Naive B cell (primary cell): ENCODE measurements around the gene INSRR. TPM values are rescaled to one million over a fixed set of nuclear protein-coding genes. Genes with fewer than 3 reads are reported as not detected.

Experiments used
- ATAC-seq, 2 donors: fragments of 150-1000 bp; cut with Tn5 transposase; 2 replicates each; pipeline ENCODE4 v1.10.0; 2021; ENCODE audit warnings: low read depth in 2 of 2, mild to moderate bottlenecking in 2 of 2, moderate library complexity in 2 of 2
- DNase-seq: peaks from one replicate; pipeline ENCODE4 v3.0.0; 2022
- H3K27ac Mint-ChIP-seq, 6 donors: one replicate each; pipeline ENCODE4 v1.8.0; 2020 to 2022; ENCODE audit warnings: mild to moderate bottlenecking in 6 of 6, mixed read lengths in 6 of 6, moderate library complexity in 5 of 6, inconsistent platforms in 2 of 6
- H3K27me3 Mint-ChIP-seq, 3 donors: one replicate each; pipeline ENCODE4 v1.8.0; 2021 to 2022; ENCODE audit warnings: mixed read lengths in 3 of 3, mild to moderate bottlenecking in 1 of 3
- H3K36me3 Mint-ChIP-seq, 2 donors: one replicate each; pipeline ENCODE4 v1.8.0; 2020 to 2022; ENCODE audit warnings: mixed read lengths in 2 of 2, inconsistent platforms in 1 of 2, mild to moderate bottlenecking in 1 of 2
- H3K4me1 Mint-ChIP-seq, 3 donors: one replicate each; pipeline ENCODE4 v1.8.0; 2020 to 2022; ENCODE audit warnings: mixed read lengths in 3 of 3, inconsistent platforms in 1 of 3, mild to moderate bottlenecking in 1 of 3, moderate library complexity in 1 of 3
- H3K4me3 Mint-ChIP-seq, 8 donors: one replicate each; pipeline ENCODE4 v1.8.0; 2020 to 2022; ENCODE audit warnings: mild to moderate bottlenecking in 8 of 8, mixed read lengths in 8 of 8, moderate library complexity in 8 of 8, inconsistent platforms in 2 of 8
- H3K9me3 Mint-ChIP-seq, 7 donors: one replicate each; pipeline ENCODE4 v1.8.0; 2020 to 2022; ENCODE audit warnings: mixed read lengths in 7 of 7, mild to moderate bottlenecking in 5 of 7, inconsistent platforms in 2 of 7, moderate library complexity in 1 of 7
- polyA plus RNA-seq, 6 donors: library from polyadenylated mRNA; unstranded; fragments of 300-500 nt; fragmentation: Illumina TruSeq; gene quantifications; one replicate each; pipeline ENCODE4 v1.2.3, GENCODE V29; 2021; ENCODE audit warnings: low read depth in 6 of 6

The INSRR gene
- polyA plus RNA-seq, 6 donors from 2014 or later = not detected

GRCh38 chr1:156816561-156817328 is 42.2 kb downstream of the INSRR start, which contains the start of gene SH2D2A:
SH2D2A (minus strand) TSS chr1:156816848; CDS start chr1:156816708, 140 bp downstream.
- no peaks in the 10 kb centered on the region for H3K36me3 Mint-ChIP-seq
- H3K9me3 Mint-ChIP-seq = peaks cover 0 to 4% (median 0%) of the 10 kb centered on the region in 7 donors
- peaks cover 13 to 39% (median 20%) of the 10 kb centered on the region in 3 donors for H3K27me3 Mint-ChIP-seq
- H3K4me3 Mint-ChIP-seq = peak within 1 kb of the TSS; percentile 3 to 85 (median 69)
- DNase-seq (peak; percentile 69), ATAC-seq (peak; percentile 85 to 91)
- H3K4me1 Mint-ChIP-seq = peaks cover 30 to 33% (median 31%) of the 10 kb centered on the region in 3 donors
- peak within 1 kb of the TSS; percentile 55 to 97 (median 88) for H3K27ac Mint-ChIP-seq

GRCh38 chr1:156815961-156816422 is 42.9 kb downstream of the INSRR start:
- H3K4me1 Mint-ChIP-seq = peaks cover 30 to 33% (median 31%) of the 10 kb centered on the region in 3 donors
- H3K4me3 Mint-ChIP-seq = peak overlapping the region in 6 of 8 donors; percentile 5 to 85 (median 52)
- no peak for DNase-seq
- H3K36me3 Mint-ChIP-seq = no peaks in the 10 kb centered on the region
- H3K27me3 Mint-ChIP-seq = peaks cover 10 to 38% (median 20%) of the 10 kb centered on the region in 3 donors
- ATAC-seq = no peak
- peak overlapping the region; percentile 4 to 91 (median 56) for H3K27ac Mint-ChIP-seq
- H3K9me3 Mint-ChIP-seq = peaks cover 0 to 4% (median 0%) of the 10 kb centered on the region in 7 donors

- Mint-ChIP-seq H3K27me3 (peaks cover 5 to 34% (median 18%) of the 10 kb centered on the region in 3 donors), H3K4me3 (peak overlapping the region in 6 of 8 donors; percentile 27 to 78 (median 52)), H3K9me3 (no peaks in the 10 kb centered on the region), H3K27ac (peak overlapping the region in 1 of 6 donors; percentile 91), H3K4me1 (peaks cover 30 to 33% (median 31%) of the 10 kb centered on the region in 3 donors), H3K36me3 (no peaks in the 10 kb centered on the region)
- DNase-seq (no peak), ATAC-seq (no peak)
Observed at GRCh38 chr1:156815307-156815826, 43.5 kb downstream of the INSRR start.

GRCh38 chr1:156814571-156815260 is 44.2 kb downstream of the INSRR start:
- Mint-ChIP-seq H3K9me3 (no peaks in the 10 kb centered on the region), H3K4me3 (peak overlapping the region in 7 of 8 donors; percentile 27 to 89 (median 80)), H3K27ac (peak overlapping the region in 2 of 6 donors; percentile 68 to 91), H3K36me3 (no peaks in the 10 kb centered on the region), H3K4me1 (peaks cover 30 to 33% (median 31%) of the 10 kb centered on the region in 3 donors), H3K27me3 (peaks cover 4 to 33% (median 18%) of the 10 kb centered on the region in 3 donors)
- ATAC-seq = no peak
- no peak for DNase-seq

- H3K27ac Mint-ChIP-seq = peak overlapping the region in 2 of 6 donors; percentile 3 to 56
- DNase-seq = peak; percentile 46
- peaks cover 30 to 33% (median 31%) of the 10 kb centered on the region in 3 donors for H3K4me1 Mint-ChIP-seq
- peaks cover 4 to 33% (median 18%) of the 10 kb centered on the region in 3 donors for H3K27me3 Mint-ChIP-seq
- H3K4me3 Mint-ChIP-seq = peak overlapping the region; percentile 7 to 93 (median 84)
- peak; percentile 47 to 52 for ATAC-seq
- no peaks in the 10 kb centered on the region for H3K36me3 Mint-ChIP-seq
- no peaks in the 10 kb centered on the region for H3K9me3 Mint-ChIP-seq
Observed at GRCh38 chr1:156813750-156814570, 45.0 kb downstream of the INSRR start.

- ATAC-seq (no peak), DNase-seq (no peak)
- H3K27me3 Mint-ChIP-seq = peaks cover 4 to 33% (median 18%) of the 10 kb centered on the region in 3 donors
- H3K36me3 Mint-ChIP-seq = no peaks in the 10 kb centered on the region
- H3K4me3 Mint-ChIP-seq = peak overlapping the region; percentile 7 to 93 (median 84)
- H3K27ac Mint-ChIP-seq = peak overlapping the region in 3 of 6 donors; percentile 3 to 78 (median 19)
- no peaks in the 10 kb centered on the region for H3K9me3 Mint-ChIP-seq
- H3K4me1 Mint-ChIP-seq = peaks cover 30 to 33% (median 31%) of the 10 kb centered on the region in 3 donors
Observed at GRCh38 chr1:156813298-156813697, 45.6 kb downstream of the INSRR start.

- no peak for ATAC-seq
- peaks cover 0 to 2% (median 0%) of the 10 kb centered on the region in 7 donors for H3K9me3 Mint-ChIP-seq
- H3K4me3 Mint-ChIP-seq = peak overlapping the region in 6 of 8 donors; percentile 1 to 87 (median 54)
- no peaks in the 10 kb centered on the region for H3K36me3 Mint-ChIP-seq
- H3K4me1 Mint-ChIP-seq = peaks cover 31 to 35% (median 32%) of the 10 kb centered on the region in 3 donors
- H3K27me3 Mint-ChIP-seq = peaks cover 4 to 33% (median 18%) of the 10 kb centered on the region in 3 donors
- H3K27ac Mint-ChIP-seq = no peak overlapping the region
- no peak for DNase-seq
Observed at GRCh38 chr1:156812293-156812990, 46.5 kb downstream of the INSRR start.

- Mint-ChIP-seq H3K4me3 (no peak overlapping the region), H3K27ac (no peak overlapping the region), H3K4me1 (peaks cover 21 to 27% (median 22%) of the 10 kb centered on the region in 3 donors), H3K36me3 (no peaks in the 10 kb centered on the region), H3K9me3 (peaks cover 0 to 2% (median 0%) of the 10 kb centered on the region in 7 donors), H3K27me3 (peaks cover 4 to 33% (median 18%) of the 10 kb centered on the region in 3 donors)
- DNase-seq (no peak), ATAC-seq (no peak)
Observed at GRCh38 chr1:156811168-156811567, 47.7 kb downstream of the INSRR start.

- H3K4me1 Mint-ChIP-seq = peaks cover 13 to 20% (median 16%) of the 10 kb centered on the region in 3 donors
Observed at GRCh38 chr1:156809711-156810366, 49.1 kb downstream of the INSRR start.

GRCh38 chr1:156809281-156809680 is 49.6 kb downstream of the INSRR start:
- Mint-ChIP-seq H3K4me3 (no peak overlapping the region), H3K27me3 (peaks cover 4 to 28% (median 18%) of the 10 kb centered on the region in 3 donors), H3K4me1 (peaks cover 8 to 18% (median 12%) of the 10 kb centered on the region in 3 donors), H3K36me3 (no peaks in the 10 kb centered on the region), H3K27ac (no peak overlapping the region), H3K9me3 (peaks cover 0 to 2% (median 0%) of the 10 kb centered on the region in 7 donors)
- DNase-seq = no peak
- ATAC-seq = no peak

More at GRCh38 chr1:156809711-156810366, 49.1 kb downstream of the INSRR start:
- DNase-seq (no peak), ATAC-seq (no peak)
- Mint-ChIP-seq H3K36me3 (no peaks in the 10 kb centered on the region), H3K4me3 (no peak overlapping the region), H3K9me3 (peaks cover 0 to 2% (median 0%) of the 10 kb centered on the region in 7 donors), H3K27ac (no peak overlapping the region), H3K27me3 (peaks cover 4 to 33% (median 18%) of the 10 kb centered on the region in 3 donors)

- no peak overlapping the region for H3K4me3 Mint-ChIP-seq
- H3K36me3 Mint-ChIP-seq = no peaks in the 10 kb centered on the region
- peaks cover 4 to 15% (median 5%) of the 10 kb centered on the region in 3 donors for H3K4me1 Mint-ChIP-seq
- peaks cover 4 to 21% (median 18%) of the 10 kb centered on the region in 3 donors for H3K27me3 Mint-ChIP-seq
- peak overlapping the region in 2 of 6 donors; percentile 41 to 92 for H3K27ac Mint-ChIP-seq
- DNase-seq (no peak), ATAC-seq (no peak)
- H3K9me3 Mint-ChIP-seq = peaks cover 0 to 2% (median 0%) of the 10 kb centered on the region in 7 donors
Observed at GRCh38 chr1:156808186-156809030, 50.5 kb downstream of the INSRR start.
